Measurements from ENCODE around the gene RBMS1. TPM values are rescaled to one million over a fixed set of nuclear protein-coding genes. Genes with fewer than 3 reads are reported as not detected.

RBMS1 gene
- total and polyA plus RNA-seq, 2 donors (not counting 1 experiment from before 2014, with no cell fraction given), result 18.0 to 36.7 TPM

DNA sequence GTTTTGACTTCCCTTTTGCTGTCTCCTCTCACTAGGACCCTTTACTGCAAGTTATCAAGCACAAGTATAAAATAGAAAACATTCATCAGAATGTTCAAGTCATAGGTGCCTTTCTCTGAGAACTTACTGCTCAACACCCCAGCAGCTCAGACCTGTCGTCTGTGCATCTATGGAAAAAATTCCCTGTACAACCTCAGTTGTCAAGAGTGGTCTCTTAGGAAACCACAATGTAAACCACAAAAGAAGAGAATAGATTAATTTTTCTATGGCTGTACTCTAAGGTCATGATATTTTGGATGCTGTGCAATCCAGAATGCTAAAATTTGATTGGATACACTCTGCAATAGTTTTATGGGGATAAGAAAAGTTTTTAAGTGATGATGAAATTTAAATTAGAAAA lies 84.1 kb downstream of the RBMS1 start:
- POLR2A ChIA-PET, result no interaction called here
- WGBS (ENCODE audit: insufficient coverage), result no CpG with 5 or more reads among the region's 1 CpG

DNA sequence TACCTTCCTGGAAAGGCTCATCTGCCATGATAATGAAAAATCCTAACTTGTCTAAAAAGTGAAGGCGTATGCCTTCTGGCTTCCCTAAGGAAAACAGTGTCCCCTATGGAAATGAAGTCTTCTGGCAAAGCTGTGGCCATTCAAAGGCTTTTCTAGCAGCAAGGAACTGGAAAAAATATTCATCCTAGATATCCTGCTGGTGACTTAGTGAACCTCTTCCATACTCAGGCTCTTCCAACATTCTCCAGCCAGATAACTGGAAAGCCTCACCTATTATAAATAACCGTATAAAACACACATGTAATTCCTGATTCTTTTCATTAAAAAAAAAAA lies 84.7 kb downstream of the RBMS1 start:
- no peak for ATAC-seq (ENCODE audit: low read depth)
- H3K79me2 ChIP-seq (ENCODE audit: control insufficient read depth, insufficient read depth, low read length), result peaks cover 26% of the 10 kb centered on the region
- H3K27me3 ChIP-seq (replicated peaks in 1 of 4; ENCODE audit: control extremely low read depth in 1 of 4, control insufficient read depth in 3 of 4, insufficient read depth in 4 of 4, low read length in 3 of 4), result no peaks in the 10 kb centered on the region
- H3K4me3 ChIP-seq (ENCODE audit: control extremely low read depth in 1 of 5, extremely low read depth in 1 of 5, insufficient read depth in 1 of 5, low read depth in 2 of 5, low read length in 4 of 5), result no peak overlapping the region
- peaks cover 70% of the 10 kb centered on the region for H3K4me1 Mint-ChIP-seq
- intact Hi-C loops (cut with micrococcal nuclease), result loop anchor here (5.0 to 10.0 kb wide), 5 partner anchors 86 to 1936 kb away; partner anchors contain the start of genes GCA, LY75, RBMS1 and WDSUB1
- no peak for DNase-seq
- H3K9me3 ChIP-seq (ENCODE audit: control extremely low read depth in 1 of 3, control insufficient read depth in 2 of 3, insufficient read depth in 1 of 3, low read length in 2 of 3), result no peaks in the 10 kb centered on the region
- ChIA-PET POLR2A (interaction anchor here (0.6 kb wide), 1 partner anchor 85 kb away, joined by 3 read pairs; the partner anchor contains the start of gene RBMS1), CTCF (no interaction called here)
- peaks cover 6% of the 10 kb centered on the region for H4K20me1 ChIP-seq (ENCODE audit: control insufficient read depth, insufficient read depth, low read length, poor library complexity, severe bottlenecking)
- H3K9me3 Mint-ChIP-seq (ENCODE audit: insufficient read depth), result no peaks in the 10 kb centered on the region
- peaks cover 0 to 2% of the 10 kb centered on the region in 2 experiments for H3K36me3 ChIP-seq (replicated peaks in 1 of 2; ENCODE audit: control extremely low read depth in 1 of 2, control insufficient read depth in 1 of 2, extremely low read depth in 1 of 2, insufficient read depth in 2 of 2, low read length in 1 of 2)
- no peak overlapping the region for H2AFZ ChIP-seq (ENCODE audit: insufficient read depth, low read depth, low read length, poor library complexity, severe bottlenecking)
- no peak overlapping the region for H3K9ac ChIP-seq (ENCODE audit: low read length)
- H3K4me1 ChIP-seq (ENCODE audit: control insufficient read depth in 2 of 2, insufficient read depth in 2 of 2, low read length in 2 of 2), result peaks cover 44 to 53% of the 10 kb centered on the region in 2 donors
- TF ChIP-seq, protein P1, sequence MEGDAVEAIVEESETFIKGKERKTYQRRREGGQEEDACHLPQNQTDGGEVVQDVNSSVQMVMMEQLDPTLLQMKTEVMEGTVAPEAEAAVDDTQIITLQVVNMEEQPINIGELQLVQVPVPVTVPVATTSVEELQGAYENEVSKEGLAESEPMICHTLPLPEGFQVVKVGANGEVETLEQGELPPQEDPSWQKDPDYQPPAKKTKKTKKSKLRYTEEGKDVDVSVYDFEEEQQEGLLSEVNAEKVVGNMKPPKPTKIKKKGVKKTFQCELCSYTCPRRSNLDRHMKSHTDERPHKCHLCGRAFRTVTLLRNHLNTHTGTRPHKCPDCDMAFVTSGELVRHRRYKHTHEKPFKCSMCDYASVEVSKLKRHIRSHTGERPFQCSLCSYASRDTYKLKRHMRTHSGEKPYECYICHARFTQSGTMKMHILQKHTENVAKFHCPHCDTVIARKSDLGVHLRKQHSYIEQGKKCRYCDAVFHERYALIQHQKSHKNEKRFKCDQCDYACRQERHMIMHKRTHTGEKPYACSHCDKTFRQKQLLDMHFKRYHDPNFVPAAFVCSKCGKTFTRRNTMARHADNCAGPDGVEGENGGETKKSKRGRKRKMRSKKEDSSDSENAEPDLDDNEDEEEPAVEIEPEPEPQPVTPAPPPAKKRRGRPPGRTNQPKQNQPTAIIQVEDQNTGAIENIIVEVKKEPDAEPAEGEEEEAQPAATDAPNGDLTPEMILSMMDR (IDR thresholded peaks at IDR 0.05), result no peak
- no peak for TF ChIP-seq EZH2 (IDR thresholded peaks at IDR 0.05; ENCODE audit: borderline replicate concordance, insufficient read depth, low read depth, low read length, poor library complexity, severe bottlenecking)
- H3K4me3 Mint-ChIP-seq, result peak overlapping the region; percentile 90
- whole genome bisulfite sequencing (ENCODE audit: insufficient coverage), result 90% methylated on average over 2 of the region's 2 CpGs
- H3K27me3 Mint-ChIP-seq, result peaks cover 4% of the 10 kb centered on the region
- H3K27ac Mint-ChIP-seq, result peak overlapping the region; percentile 92
- no peak overlapping the region for H3K27ac ChIP-seq (ENCODE audit: low read length in 2 of 2)
- H3K4me2 ChIP-seq (replicated peaks; ENCODE audit: low read depth, low read length, poor library complexity, severe bottlenecking), result no peak overlapping the region

More for the DNA sequence above, 84.1 kb downstream of the RBMS1 start:
- CTCF ChIA-PET, result no interaction called here
- H3K9me3 Mint-ChIP-seq (ENCODE audit: insufficient read depth), result no peaks in the 10 kb centered on the region
- ATAC-seq (ENCODE audit: low read depth) (no peak), DNase-seq (no peak)
- no peaks in the 10 kb centered on the region for H3K9me3 ChIP-seq (ENCODE audit: control extremely low read depth in 1 of 3, control insufficient read depth in 2 of 3, insufficient read depth in 1 of 3, low read length in 2 of 3)
- peaks cover 41 to 50% of the 10 kb centered on the region in 2 donors for H3K4me1 ChIP-seq (ENCODE audit: control insufficient read depth in 2 of 2, insufficient read depth in 2 of 2, low read length in 2 of 2)
- H3K36me3 ChIP-seq (replicated peaks in 1 of 2; ENCODE audit: control extremely low read depth in 1 of 2, control insufficient read depth in 1 of 2, extremely low read depth in 1 of 2, insufficient read depth in 2 of 2, low read length in 1 of 2), result no peaks in the 10 kb centered on the region
- intact Hi-C loops (cut with micrococcal nuclease), result loop anchor here (5.0 to 10.0 kb wide), 5 partner anchors 85 to 1935 kb away; partner anchors contain the start of genes GCA, LY75, RBMS1 and WDSUB1
- peaks cover 21% of the 10 kb centered on the region for H3K79me2 ChIP-seq (ENCODE audit: control insufficient read depth, insufficient read depth, low read length)
- peaks cover 66% of the 10 kb centered on the region for H3K4me1 Mint-ChIP-seq
- H3K27ac Mint-ChIP-seq, result peak overlapping the region; percentile 21
- H3K27ac ChIP-seq (ENCODE audit: low read length in 2 of 2), result no peak overlapping the region
- TF ChIP-seq EZH2 (IDR thresholded peaks at IDR 0.05; ENCODE audit: borderline replicate concordance, insufficient read depth, low read depth, low read length, poor library complexity, severe bottlenecking), result no peak
- TF ChIP-seq, protein P1 (IDR thresholded peaks at IDR 0.05), result no peak
- no peak overlapping the region for H3K9ac ChIP-seq (ENCODE audit: low read length)
- no peaks in the 10 kb centered on the region for H3K27me3 ChIP-seq (replicated peaks in 1 of 4; ENCODE audit: control extremely low read depth in 1 of 4, control insufficient read depth in 3 of 4, insufficient read depth in 4 of 4, low read length in 3 of 4)
- peaks cover 4% of the 10 kb centered on the region for H3K27me3 Mint-ChIP-seq
- no peak overlapping the region for H2AFZ ChIP-seq (ENCODE audit: insufficient read depth, low read depth, low read length, poor library complexity, severe bottlenecking)
- peak overlapping the region; percentile 32 for H3K4me3 Mint-ChIP-seq
- H3K4me2 ChIP-seq (replicated peaks; ENCODE audit: low read depth, low read length, poor library complexity, severe bottlenecking), result no peak overlapping the region
- peaks cover 6% of the 10 kb centered on the region for H4K20me1 ChIP-seq (ENCODE audit: control insufficient read depth, insufficient read depth, low read length, poor library complexity, severe bottlenecking)
- no peak overlapping the region for H3K4me3 ChIP-seq (ENCODE audit: control extremely low read depth in 1 of 5, extremely low read depth in 1 of 5, insufficient read depth in 1 of 5, low read depth in 2 of 5, low read length in 4 of 5)
